Spinal cord (tissue), 10 donors: ENCODE measurements around the gene SIL1. TPM values are rescaled to one million over a fixed set of nuclear protein-coding genes. Genes with fewer than 3 reads are reported as not detected.

Source experiments
- DNase-seq, 6 donors: peaks; one replicate each; pipeline versions ENCODE4 v3.0.0 to v3.0.0-alpha.2; 2013 to 2015; ENCODE audit warnings: low spot score in 6 of 6, low read depth in 4 of 6
- H3K27ac ChIP-seq: one replicate; pipeline ENCODE4 v1.5.1; 2013; ENCODE audit warnings: low read depth, low read length, control low read depth
- H3K27me3 ChIP-seq: one replicate; pipeline ENCODE4 v1.6.1; 2013; ENCODE audit warnings: low read length; ENCODE audit not compliant: control insufficient read depth, insufficient read depth
- H3K36me3 ChIP-seq: one replicate; pipeline ENCODE4 v1.6.1; 2013; ENCODE audit warnings: low read length; ENCODE audit not compliant: control insufficient read depth, insufficient read depth
- H3K4me1 ChIP-seq: one replicate; pipeline ENCODE4 v1.6.1; 2013; ENCODE audit warnings: low read length; ENCODE audit not compliant: control insufficient read depth, insufficient read depth
- H3K4me3 ChIP-seq: one replicate; pipeline ENCODE4 v1.5.1; 2013; ENCODE audit warnings: low read depth, low read length, control low read depth
- H3K9me3 ChIP-seq: one replicate; pipeline ENCODE4 v1.6.1; 2013; ENCODE audit warnings: low read length; ENCODE audit not compliant: control insufficient read depth, insufficient read depth
- WGBS: methylation state at CpG from one replicate; pipeline ENCODE4 v1.1.5; 2013; ENCODE audit warnings: missing lambda C conversion rate; ENCODE audit not compliant: insufficient coverage; 5-methylcytosine and 5-hydroxymethylcytosine counted together
- polyA plus RNA-seq, 2 donors: library from polyadenylated mRNA; unstranded; fragments of 120-200 nt; gene quantifications; one replicate each; pipeline ENCODE4 v1.2.1, GENCODE V29; 2013; ENCODE audit not compliant: insufficient read length in 2 of 2
- total RNA-seq, 2 donors: library from RNA; depleted of rRNA in 1 of 2; stranded (reverse); fragments of 120-200 nt in 1 of 2; fragments of >200 nt in 1 of 2; gene quantifications; one replicate each; pipeline versions ENCODE4 v1.2.3 to v1.2.4, GENCODE V29; 2013 to 2014
- donor health status: healthy.

The SIL1 gene
- total and polyA plus RNA-seq, 4 donors: 18.8 to 53.7 (median 30.7) TPM

DNA sequence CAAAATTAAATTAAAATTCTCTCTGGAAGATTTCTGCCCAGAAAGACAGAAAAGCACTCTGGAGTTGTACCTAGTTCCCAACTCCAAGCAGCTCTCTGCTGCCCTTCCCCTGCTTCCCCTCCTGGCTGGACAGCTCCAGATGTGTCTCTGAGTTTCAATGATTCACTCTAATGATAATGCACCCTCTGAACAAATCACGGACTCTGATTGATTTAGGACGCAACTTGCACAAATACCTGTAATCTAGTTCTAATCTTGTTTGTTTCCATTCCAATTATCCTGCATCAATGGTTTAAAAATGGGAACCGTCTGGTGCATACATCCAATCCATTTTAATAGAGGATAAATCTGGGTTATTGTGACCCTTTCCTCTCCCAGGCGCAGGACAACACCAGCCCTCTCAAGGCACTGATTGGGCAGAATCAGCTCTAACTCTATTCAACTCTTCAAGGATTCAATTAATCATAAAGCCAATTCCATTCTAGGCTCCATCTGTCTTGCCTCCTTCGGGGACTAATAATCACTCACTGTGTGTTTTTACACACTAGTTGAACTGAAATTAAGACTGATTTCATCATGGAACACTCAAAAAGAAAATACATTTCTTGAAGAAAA lies 211.9 kb downstream of the SIL1 start:
- no peak overlapping the region for H3K27ac ChIP-seq
- no peaks in the 10 kb centered on the region for H3K27me3 ChIP-seq
- H3K4me3 ChIP-seq: no peak overlapping the region
- no peaks in the 10 kb centered on the region for H3K9me3 ChIP-seq
- H3K4me1 ChIP-seq: peaks cover 10% of the 10 kb centered on the region
- peak in 1 of 6 donors; percentile 62 for DNase-seq
- WGBS: 72% methylated on average over 3 of the region's 5 CpGs
- no peaks in the 10 kb centered on the region for H3K36me3 ChIP-seq

DNA sequence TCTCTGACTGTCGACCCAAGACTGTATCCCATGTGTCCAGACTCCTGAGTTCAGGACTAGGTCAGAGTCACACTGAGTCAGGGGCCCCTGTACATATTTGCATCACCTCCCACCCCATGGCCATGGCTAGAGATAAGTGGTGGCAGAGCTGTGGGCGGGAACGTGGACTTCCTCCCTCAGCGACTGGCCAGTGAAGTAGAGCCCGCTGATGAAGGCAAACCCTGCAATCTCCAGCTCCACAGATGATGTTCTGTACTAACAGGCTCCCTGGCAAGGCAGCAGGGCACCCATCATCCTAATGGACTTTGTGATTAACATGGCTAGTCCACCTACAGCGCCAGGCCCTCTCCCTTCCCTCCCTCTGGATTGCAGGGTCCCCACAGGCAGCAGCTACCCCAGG lies 212.5 kb downstream of the SIL1 start:
- no peaks in the 10 kb centered on the region for H3K36me3 ChIP-seq
- H3K27ac ChIP-seq: no peak overlapping the region
- no peaks in the 10 kb centered on the region for H3K9me3 ChIP-seq
- no peak overlapping the region for H3K4me3 ChIP-seq
- WGBS: 91% methylated on average over 6 of the region's 6 CpGs
- H3K27me3 ChIP-seq: no peaks in the 10 kb centered on the region
- DNase-seq: no peak
- H3K4me1 ChIP-seq: peaks cover 4% of the 10 kb centered on the region

DNA sequence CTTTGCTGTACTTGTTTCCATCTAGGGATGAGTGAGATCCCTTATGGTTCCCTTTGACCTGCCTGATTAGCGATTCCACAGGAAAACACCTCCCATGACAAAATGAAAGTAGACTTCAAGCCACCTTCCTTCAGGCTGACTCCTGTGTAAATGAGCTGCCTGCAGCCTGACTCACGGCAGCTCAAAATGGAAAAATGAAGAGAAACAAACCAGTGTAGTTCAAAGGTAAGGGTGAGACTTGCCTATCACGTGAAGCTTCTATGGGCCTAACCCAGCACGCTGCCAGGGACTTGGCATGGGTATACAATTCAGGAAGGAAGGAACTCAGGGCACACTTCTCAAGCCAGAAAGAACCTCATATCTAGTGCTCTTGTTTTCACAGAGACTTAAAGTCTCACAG lies 212.9 kb downstream of the SIL1 start:
- H3K4me3 ChIP-seq: no peak overlapping the region
- no peaks in the 10 kb centered on the region for H3K27me3 ChIP-seq
- H3K27ac ChIP-seq: no peak overlapping the region
- H3K9me3 ChIP-seq: no peaks in the 10 kb centered on the region
- WGBS: 92% methylated on average over 2 of the region's 4 CpGs
- DNase-seq: no peak
- H3K36me3 ChIP-seq: no peaks in the 10 kb centered on the region
- no peaks in the 10 kb centered on the region for H3K4me1 ChIP-seq

DNA sequence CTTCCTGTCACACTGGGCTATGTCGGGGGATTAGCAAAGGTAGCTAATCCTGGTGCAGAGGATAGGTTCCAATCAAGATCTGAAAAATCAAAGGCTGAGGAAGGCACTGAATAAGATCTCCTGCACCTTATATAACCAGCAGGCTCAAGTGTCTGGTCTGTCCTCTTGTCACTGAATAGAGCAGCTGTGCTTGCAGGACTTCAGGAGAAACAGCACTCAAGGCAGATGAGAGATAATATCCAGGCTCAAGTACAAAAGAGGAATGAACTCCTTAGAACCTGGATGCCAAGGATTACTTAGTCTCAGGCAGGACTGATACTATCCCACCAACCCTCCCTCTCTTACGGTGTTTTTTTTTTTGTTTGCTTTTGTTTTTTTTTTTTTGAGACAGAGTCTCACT lies 214.2 kb downstream of the SIL1 start:
- Histone ChIP-seq H3K36me3 (no peaks in the 10 kb centered on the region), H3K4me1 (no peaks in the 10 kb centered on the region), H3K27me3 (no peaks in the 10 kb centered on the region), H3K27ac (no peak overlapping the region), H3K4me3 (no peak overlapping the region), H3K9me3 (no peaks in the 10 kb centered on the region)
- 100% methylated on average over 1 of the region's 2 CpGs for WGBS
- no peak for DNase-seq

DNA sequence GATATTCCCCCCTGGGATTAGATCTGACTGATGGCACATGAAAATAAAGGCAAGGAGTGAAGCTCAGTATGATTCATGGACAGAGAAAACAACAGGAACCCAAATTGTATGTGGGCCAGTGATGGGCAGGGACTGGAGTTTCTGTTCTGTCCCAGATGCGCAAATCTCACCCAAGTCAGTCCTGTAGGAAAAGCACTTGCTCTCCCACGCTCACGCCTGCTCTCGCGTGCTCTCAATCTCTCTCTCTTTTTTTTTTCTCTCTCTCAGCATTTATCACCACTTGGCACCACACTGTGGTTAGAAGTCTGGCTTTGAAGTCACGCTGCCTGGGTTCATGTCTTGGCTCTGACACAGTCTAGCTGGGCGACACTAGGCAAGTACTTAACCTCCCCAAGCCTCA lies 216.6 kb downstream of the SIL1 start:
- no peaks in the 10 kb centered on the region for H3K27me3 ChIP-seq
- no peaks in the 10 kb centered on the region for H3K36me3 ChIP-seq
- H3K9me3 ChIP-seq: no peaks in the 10 kb centered on the region
- WGBS: 33% methylated on average over 6 of the region's 7 CpGs
- DNase-seq: no peak
- no peaks in the 10 kb centered on the region for H3K4me1 ChIP-seq
- H3K27ac ChIP-seq: no peak overlapping the region
- no peak overlapping the region for H3K4me3 ChIP-seq

DNA sequence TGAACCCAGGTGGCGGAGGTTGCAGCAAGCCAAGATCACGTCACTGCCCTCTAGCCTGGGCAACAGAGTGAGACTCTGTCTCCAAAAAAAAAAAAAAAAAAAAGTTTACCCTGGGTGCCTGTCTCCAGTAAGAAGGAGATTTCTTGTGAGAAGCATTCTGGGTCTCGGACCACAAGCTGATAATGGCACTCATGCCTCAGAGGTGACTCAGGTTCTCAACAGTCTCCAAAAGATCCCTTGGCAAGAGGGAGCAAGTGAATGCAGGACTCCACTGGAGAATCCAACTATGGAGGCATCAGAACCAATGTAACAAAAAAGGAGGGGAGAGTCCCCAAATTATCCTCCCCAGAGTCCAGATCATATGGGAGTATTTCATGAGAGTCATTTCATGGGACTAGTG lies 217.0 kb downstream of the SIL1 start:
- Histone ChIP-seq H3K9me3 (no peaks in the 10 kb centered on the region), H3K27me3 (no peaks in the 10 kb centered on the region), H3K4me3 (no peak overlapping the region), H3K27ac (no peak overlapping the region), H3K4me1 (no peaks in the 10 kb centered on the region), H3K36me3 (no peaks in the 10 kb centered on the region)
- DNase-seq: no peak
- 95% methylated on average over 3 of the region's 3 CpGs for WGBS

DNA sequence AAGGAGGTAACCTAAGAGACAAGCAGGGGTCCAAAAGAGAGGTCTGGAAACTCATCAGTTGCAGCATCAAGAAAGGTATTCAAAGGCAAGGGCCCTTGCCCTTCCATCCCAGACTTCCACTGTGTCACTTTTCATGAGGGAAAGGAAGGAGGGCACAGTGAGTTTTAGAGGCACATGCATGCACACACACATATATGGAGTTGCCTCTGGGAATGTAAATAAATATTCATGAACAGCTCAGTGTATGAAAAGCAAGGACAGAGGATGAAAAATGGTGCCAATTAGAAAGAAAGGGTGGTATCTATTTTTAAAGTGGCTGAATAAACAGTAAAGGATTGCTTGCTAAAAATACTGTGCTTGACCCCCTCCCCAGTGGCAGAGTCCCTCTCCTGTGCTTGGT lies 217.7 kb downstream of the SIL1 start:
- Histone ChIP-seq H3K4me3 (no peak overlapping the region), H3K36me3 (no peaks in the 10 kb centered on the region), H3K9me3 (no peaks in the 10 kb centered on the region), H3K4me1 (peaks cover under 1% of the 10 kb centered on the region), H3K27ac (no peak overlapping the region), H3K27me3 (no peaks in the 10 kb centered on the region)
- DNase-seq: peak in 1 of 6 donors; percentile 32

DNA sequence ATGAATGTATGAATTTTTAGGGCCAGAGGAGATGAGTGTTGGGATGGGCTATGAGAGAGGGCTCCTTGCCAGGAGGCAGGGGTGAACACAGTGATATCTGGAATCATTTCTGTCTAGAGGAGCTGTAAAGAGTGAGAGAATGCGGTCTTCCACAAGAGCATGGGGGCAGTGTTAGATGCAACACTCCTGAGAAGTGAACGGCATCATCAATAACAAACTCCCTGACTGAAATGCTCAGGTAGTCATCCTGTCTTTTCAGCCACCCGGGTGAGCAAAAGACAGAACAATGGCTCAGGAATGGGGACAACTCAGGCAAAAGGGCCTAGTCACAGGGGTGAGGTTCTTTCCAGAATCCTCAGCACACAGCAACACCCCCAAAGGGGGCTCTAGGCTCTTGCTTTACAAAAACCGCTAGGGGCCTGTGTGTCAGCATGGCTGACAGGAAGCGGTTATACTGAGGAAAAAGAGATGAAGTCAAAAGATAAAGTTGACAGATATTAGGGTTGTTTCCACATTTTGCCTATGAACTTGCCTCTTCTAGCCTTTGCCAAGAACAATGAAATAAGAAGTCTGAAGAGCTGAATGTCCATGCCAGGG lies 218.4 kb downstream of the SIL1 start:
- no peaks in the 10 kb centered on the region for H3K27me3 ChIP-seq
- no peaks in the 10 kb centered on the region for H3K9me3 ChIP-seq
- WGBS: 97% methylated on average over 3 of the region's 5 CpGs
- no peaks in the 10 kb centered on the region for H3K36me3 ChIP-seq
- H3K4me1 ChIP-seq: peaks cover 5% of the 10 kb centered on the region
- no peak overlapping the region for H3K27ac ChIP-seq
- no peak overlapping the region for H3K4me3 ChIP-seq
- DNase-seq: no peak

DNA sequence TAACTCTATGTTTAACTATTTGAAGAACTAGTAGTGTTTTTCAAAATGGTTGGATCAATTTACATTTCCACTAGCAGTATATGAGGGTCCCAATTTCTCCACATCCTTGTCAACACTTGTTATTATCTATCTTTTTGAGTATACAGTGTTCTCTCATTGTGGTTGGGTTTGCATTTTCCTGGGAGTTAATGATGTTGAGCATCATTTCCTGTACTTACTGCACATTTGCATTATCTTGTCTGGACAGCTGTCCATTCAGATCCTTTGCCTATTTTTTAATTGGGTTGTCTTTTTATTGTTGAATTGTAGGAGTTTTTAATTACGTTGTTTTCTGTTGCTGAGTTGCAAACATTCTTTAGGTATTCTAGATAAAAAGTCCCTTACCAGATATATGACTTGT lies 219.6 kb downstream of the SIL1 start:
- WGBS: no CpG with 5 or more reads among the region's 1 CpG
- Histone ChIP-seq H3K27ac (no peak overlapping the region), H3K9me3 (no peaks in the 10 kb centered on the region), H3K4me1 (peaks cover 9% of the 10 kb centered on the region), H3K36me3 (no peaks in the 10 kb centered on the region), H3K4me3 (no peak overlapping the region), H3K27me3 (no peaks in the 10 kb centered on the region)
- DNase-seq: no peak

DNA sequence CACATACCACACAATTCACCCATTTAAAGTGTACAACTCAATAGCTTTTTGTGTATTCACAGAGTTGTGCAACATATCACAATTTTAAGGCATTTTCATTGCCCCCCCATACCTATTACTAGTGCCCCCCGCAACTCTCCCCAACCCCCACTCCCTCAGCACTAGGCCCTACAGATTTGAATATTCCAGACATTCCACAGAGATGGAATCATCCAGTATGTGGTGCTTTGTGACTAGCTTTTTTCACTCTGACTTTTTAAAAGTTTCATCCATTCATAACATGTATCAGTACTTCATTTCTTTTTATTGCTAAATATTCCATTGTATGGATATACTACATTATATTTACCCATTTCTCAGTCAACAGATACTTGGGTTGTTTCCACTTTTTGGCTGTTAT lies 220.1 kb downstream of the SIL1 start:
- Histone ChIP-seq H3K4me1 (peaks cover 9% of the 10 kb centered on the region), H3K9me3 (no peaks in the 10 kb centered on the region), H3K4me3 (no peak overlapping the region), H3K36me3 (no peaks in the 10 kb centered on the region), H3K27ac (no peak overlapping the region), H3K27me3 (no peaks in the 10 kb centered on the region)
- DNase-seq: no peak
- no CpG with 5 or more reads among the region's 1 CpG for WGBS
